Choroid plexus epithelial cell (primary cell): ENCODE measurements around the gene EXOG.

Experiments used
- DNase-seq: peaks from one replicate; pipeline ENCODE4 v3.0.0-alpha.2; 2010; ENCODE audit warnings: low read depth
- H3K4me3 ChIP-seq: 2 replicates; pipeline ENCODE4 v1.5.1; 2011; ENCODE audit warnings: low read depth, mild to moderate bottlenecking, control low read depth, low read length, moderate library complexity
- TF ChIP-seq, protein P1 (sequence below): conservative IDR thresholded peaks from 2 replicates; pipeline ENCODE4 v1.5.1; 2011; ENCODE audit warnings: low read depth, mild to moderate bottlenecking, control low read depth, inconsistent platforms, low read length, moderate library complexity

Gene EXOG

DNA sequence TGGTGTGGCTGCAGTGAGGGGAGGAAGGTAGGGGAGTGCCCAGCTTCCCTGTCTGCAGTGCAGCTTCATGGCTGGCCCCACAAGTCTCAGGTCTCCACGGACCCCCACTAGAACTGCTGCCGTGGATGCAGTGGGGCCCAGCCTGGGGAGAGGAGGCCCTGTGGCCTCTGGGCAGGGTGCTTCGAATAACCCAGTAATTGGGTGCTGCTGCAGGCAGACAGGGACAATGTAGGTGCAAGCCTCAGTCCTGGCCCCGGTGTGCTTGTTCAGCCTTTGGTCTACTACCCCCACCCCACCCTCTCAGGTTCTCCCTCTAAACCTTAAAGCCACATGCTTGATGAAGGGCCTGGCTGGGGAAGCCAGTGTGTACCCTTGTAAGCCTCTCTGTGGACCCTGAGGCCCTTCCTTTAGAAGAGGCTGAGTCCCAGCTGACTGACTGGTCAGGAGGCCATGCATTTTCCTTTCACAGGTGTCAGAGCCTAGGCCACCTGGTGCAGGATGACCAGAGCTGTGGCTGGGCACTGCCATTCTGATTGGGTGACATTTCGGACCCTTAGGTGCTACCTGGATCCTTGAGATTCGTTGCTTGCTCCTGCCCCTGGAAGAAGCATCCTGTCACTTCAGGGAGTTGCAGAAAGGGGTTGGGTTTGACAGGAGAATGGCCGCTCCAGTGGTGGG lies 21.1 kb upstream of the EXOG start:
- no peak for DNase-seq
- TF ChIP-seq, protein P1, sequence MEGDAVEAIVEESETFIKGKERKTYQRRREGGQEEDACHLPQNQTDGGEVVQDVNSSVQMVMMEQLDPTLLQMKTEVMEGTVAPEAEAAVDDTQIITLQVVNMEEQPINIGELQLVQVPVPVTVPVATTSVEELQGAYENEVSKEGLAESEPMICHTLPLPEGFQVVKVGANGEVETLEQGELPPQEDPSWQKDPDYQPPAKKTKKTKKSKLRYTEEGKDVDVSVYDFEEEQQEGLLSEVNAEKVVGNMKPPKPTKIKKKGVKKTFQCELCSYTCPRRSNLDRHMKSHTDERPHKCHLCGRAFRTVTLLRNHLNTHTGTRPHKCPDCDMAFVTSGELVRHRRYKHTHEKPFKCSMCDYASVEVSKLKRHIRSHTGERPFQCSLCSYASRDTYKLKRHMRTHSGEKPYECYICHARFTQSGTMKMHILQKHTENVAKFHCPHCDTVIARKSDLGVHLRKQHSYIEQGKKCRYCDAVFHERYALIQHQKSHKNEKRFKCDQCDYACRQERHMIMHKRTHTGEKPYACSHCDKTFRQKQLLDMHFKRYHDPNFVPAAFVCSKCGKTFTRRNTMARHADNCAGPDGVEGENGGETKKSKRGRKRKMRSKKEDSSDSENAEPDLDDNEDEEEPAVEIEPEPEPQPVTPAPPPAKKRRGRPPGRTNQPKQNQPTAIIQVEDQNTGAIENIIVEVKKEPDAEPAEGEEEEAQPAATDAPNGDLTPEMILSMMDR: no peak

DNA sequence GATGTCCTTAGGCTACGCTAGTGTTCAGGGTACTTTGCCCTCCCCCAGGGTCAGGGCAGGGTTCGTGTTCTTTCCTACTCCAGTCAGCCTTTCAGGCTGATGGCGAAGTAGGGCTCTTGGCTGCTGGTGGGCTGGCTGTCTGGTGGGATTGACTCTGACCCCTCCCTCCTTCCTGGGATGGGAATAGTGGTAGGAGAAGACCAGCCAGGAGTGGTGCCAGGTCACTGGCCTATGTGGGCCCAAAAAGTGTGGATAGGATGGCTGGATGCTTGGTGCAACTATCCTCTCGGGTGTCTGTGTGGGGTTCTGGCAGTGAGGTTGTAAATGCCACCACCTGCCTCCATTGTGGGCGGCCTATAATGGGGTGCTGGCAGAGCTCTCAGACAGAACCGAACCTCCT lies 20.4 kb upstream of the EXOG start:
- TF ChIP-seq, protein P1: no peak
- DNase-seq: no peak
- no peak overlapping the region for H3K4me3 ChIP-seq

More for the DNA sequence above, 21.1 kb upstream of the EXOG start:
- H3K4me3 ChIP-seq: no peak overlapping the region

DNA sequence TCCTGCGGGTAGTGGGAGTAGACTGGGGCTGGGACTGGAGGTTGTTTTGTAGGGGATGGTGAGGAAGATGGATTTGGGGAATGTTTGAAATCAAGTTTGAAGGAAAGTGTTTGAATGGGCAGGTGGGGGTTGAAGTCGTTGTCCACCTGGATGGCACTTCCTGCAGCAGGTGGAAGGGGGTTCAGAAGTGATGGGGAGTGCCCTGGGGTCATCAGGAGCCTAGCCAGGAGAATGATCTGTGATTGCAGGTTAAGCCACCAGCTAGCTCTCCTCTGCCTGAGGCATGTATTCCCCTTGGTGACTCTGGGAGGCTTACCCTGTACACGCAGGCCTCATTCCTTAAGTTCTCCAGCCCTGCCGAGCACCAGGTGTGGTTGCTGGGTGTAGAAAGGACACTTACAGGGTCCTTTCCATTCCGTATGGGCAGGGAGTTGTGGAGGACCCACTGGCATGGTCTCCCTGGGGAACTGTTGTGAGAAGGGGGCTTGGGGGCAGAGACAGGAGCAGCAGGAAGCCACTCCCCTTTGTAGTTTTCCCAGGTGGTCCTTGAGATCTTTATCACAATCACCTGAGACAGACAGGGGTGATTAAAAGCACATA lies 19.9 kb upstream of the EXOG start:
- DNase-seq: no peak
- TF ChIP-seq, protein P1: no peak
- H3K4me3 ChIP-seq: no peak overlapping the region

DNA sequence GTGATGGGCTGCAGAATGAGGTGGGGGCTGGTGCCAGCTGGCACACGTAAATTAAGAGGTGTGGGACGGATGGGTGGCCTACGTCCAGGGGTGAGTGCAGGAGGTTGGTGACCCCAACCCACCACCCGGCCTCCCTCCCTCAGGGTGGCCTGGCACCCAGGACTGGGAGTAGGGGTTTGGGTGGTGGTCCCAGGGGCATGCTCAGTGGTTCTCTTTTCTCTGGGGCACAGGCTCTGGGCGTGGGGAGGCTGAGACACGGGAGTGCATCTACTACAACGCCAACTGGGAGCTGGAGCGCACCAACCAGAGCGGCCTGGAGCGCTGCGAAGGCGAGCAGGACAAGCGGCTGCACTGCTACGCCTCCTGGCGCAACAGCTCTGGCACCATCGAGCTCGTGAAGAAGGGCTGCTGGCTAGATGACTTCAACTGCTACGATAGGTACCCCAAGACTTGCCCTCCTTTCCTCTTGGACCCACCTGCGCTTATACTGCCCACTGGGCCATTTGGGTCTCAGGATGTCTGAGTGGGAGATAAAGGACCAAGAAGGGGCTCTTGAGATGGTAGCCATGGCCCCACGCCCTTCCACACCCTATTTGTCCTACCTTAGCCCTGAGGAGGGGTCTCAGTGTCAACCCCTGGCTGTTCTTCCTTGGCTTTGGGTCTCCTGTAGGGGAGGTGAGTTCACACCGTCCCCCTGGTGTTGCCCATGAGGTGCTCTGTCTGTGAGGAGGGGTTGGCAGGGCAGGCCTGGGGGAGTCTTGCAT lies 18.9 kb upstream of the EXOG start:
- no peak for DNase-seq
- TF ChIP-seq, protein P1: no peak
- no peak overlapping the region for H3K4me3 ChIP-seq

DNA sequence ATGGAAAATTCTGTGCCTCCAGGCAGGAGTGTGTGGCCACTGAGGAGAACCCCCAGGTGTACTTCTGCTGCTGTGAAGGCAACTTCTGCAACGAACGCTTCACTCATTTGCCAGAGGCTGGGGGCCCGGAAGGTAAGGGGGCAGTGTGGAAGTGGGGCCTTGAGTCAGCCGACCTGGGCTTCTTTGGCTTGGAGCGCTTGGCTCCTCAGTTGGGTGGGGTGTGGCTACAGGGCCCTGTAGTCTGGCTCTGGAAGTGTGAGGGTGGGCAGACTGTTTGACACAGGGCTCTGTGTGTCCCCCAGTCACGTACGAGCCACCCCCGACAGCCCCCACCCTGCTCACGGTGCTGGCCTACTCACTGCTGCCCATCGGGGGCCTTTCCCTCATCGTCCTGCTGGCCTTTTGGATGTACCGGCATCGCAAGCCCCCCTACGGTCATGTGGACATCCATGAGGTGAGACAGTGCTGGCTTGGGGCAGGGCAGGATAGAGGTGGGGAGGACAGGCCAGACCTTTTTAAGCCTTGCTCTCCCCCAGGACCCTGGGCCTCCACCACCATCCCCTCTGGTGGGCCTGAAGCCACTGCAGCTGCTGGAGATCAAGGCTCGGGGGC lies 18.2 kb upstream of the EXOG start:
- TF ChIP-seq, protein P1: no peak
- no peak for DNase-seq
- no peak overlapping the region for H3K4me3 ChIP-seq

DNA sequence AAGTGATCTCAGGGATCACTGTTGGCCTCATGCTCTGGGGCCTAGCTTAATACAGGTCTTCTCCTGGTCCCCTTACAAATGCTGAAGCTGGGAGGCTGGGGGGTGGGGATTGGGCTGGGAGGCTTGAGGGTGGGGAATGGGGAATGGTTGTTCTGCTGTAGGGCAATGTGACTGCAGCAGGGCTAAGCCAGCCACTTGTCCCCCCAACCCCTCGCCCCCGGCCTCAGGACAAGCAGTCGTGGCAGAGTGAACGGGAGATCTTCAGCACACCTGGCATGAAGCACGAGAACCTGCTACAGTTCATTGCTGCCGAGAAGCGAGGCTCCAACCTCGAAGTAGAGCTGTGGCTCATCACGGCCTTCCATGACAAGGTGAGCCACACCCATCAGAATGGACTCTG lies 17.2 kb upstream of the EXOG start:
- no peak for DNase-seq
- TF ChIP-seq, protein P1: no peak
- no peak overlapping the region for H3K4me3 ChIP-seq
